Right ventricle myocardium superior (tissue), 1 donor: Measurements from ENCODE around the gene KY. TPM values are rescaled to one million over a fixed set of nuclear protein-coding genes. Genes with fewer than 3 reads are reported as not detected.
"Not testable (repeated sequence)": the region's sequence is repeated elsewhere in the genome, so short reads cannot be mapped to it uniquely, and the experiment has no call there.

Source experiments
- ATAC-seq: fragments of 200-7000 bp; cut with Tn5 transposase; one replicate; pipeline ENCODE4 v1.9.1; 2020; ENCODE audit warnings: mild to moderate bottlenecking; ENCODE audit not compliant: poor library complexity
- DNase-seq: peaks from one replicate; pipeline ENCODE4 v3.0.0-alpha.2; 2020
- intact Hi-C: fragments of 100-400 bp; cut with DNase I; formaldehyde crosslinking; loops from one replicate; pipeline ENCODE4 v1.11.2; 2022
- total RNA-seq: library from RNA; stranded (reverse); fragmentation: NEBNext Ultra II Directional; extraction: Animal tissue kit (Norgen Biotek cat#: 25700); gene quantifications from one replicate; pipeline ENCODE4 v1.2.1, GENCODE V29; 2021
- donor health status: DM: no; HTN: yes; CAD: no; lungs with severe emphysema.

Gene KY
- total RNA-seq, 1 donor from 2014 or later, result 13.7 TPM

GRCh38 chr3:134594986-134595385, 55.8 kb downstream of the KY start:
- intact Hi-C loops, ATAC-seq: not testable (repeated sequence)

GRCh38 chr3:134594331-134594741, 56.5 kb downstream of the KY start:
- no peak for ATAC-seq
- DNase-seq, result no peak
- intact Hi-C loops, result no loop called here

More at GRCh38 chr3:134594986-134595385, 55.8 kb downstream of the KY start:
- not testable (repeated sequence) for DNase-seq

GRCh38 chr3:134592806-134593205, 58.0 kb downstream of the KY start:
- intact Hi-C loops, result no loop called here
- ATAC-seq (no peak), DNase-seq (no peak)

- intact Hi-C loops, result no loop called here
- DNase-seq, result no peak
- ATAC-seq, result no peak
These were observed 60.1 kb downstream of the KY start for GRCh38 chr3:134590766-134591165.

- intact Hi-C loops, result no loop called here
- ATAC-seq (no peak), DNase-seq (no peak)
These were observed 71.6 kb downstream of the KY start for GRCh38 chr3:134579141-134579665.

- ATAC-seq, result no peak
- intact Hi-C loops, result no loop called here
- no peak for DNase-seq
These were observed 74.0 kb downstream of the KY start for GRCh38 chr3:134576831-134577230.

GRCh38 chr3:134576426-134576825, 74.4 kb downstream of the KY start:
- no peak for DNase-seq
- intact Hi-C loops, result no loop called here
- ATAC-seq, result no peak

- ATAC-seq, DNase-seq, intact Hi-C loops: not testable (repeated sequence)
These were observed 80.9 kb downstream of the KY start for GRCh38 chr3:134569899-134570298.

GRCh38 chr3:134568790-134569189, 82.0 kb downstream of the KY start:
- no peak for ATAC-seq
- intact Hi-C loops, result no loop called here
- DNase-seq, result no peak

- no peak for ATAC-seq
- intact Hi-C loops, result no loop called here
- no peak for DNase-seq
These were observed 83.2 kb downstream of the KY start for GRCh38 chr3:134567605-134568004.

- ATAC-seq, result no peak
- no peak for DNase-seq
- intact Hi-C loops, result no loop called here
These were observed 85.8 kb downstream of the KY start for GRCh38 chr3:134564991-134565390.

GRCh38 chr3:134563601-134564000, 87.2 kb downstream of the KY start:
- no peak for DNase-seq
- intact Hi-C loops, result no loop called here
- no peak for ATAC-seq

GRCh38 chr3:134562055-134562454, 88.8 kb downstream of the KY start:
- intact Hi-C loops, result no loop called here
- no peak for ATAC-seq
- no peak for DNase-seq

- ATAC-seq (no peak), DNase-seq (no peak)
- intact Hi-C loops, result no loop called here
These were observed 91.2 kb downstream of the KY start for GRCh38 chr3:134559591-134559990.

Other genes with a start within 250 kb of the KY start
- 78.3 TPM for gene ANAPC13, start 165.0 kb downstream of the KY start, total RNA-seq
- 32.5 TPM for gene CEP63, start 165.0 kb downstream of the KY start, total RNA-seq
- gene EPHB1, start 144.2 kb upstream of the KY start, total RNA-seq, result 1.1 TPM